Endothelial cell of umbilical vein (primary cell): ENCODE results near the gene ERCC6L.

Experiments used
- CTCF ChIP-seq, 2 donors: IDR thresholded peaks; 1 replicate in 1 of 2; 2 replicates in 1 of 2; pipeline ENCODE4 v1.5.1; 2011; ENCODE audit warnings: low read length in 2 of 2, mild to moderate bottlenecking in 2 of 2, moderate library complexity in 2 of 2, control low read depth in 1 of 2, inconsistent platforms in 1 of 2, low read depth in 1 of 2; ENCODE audit not compliant: insufficient read depth in 1 of 2; ENCODE audit errors: extremely low read depth in 1 of 2
- EZH2 ChIP-seq: IDR thresholded peaks from 2 replicates; pipeline ENCODE4 v1.6.1; 2012; ENCODE audit warnings: borderline replicate concordance, low read depth, mild to moderate bottlenecking, moderate library complexity, low read length, inconsistent platforms; ENCODE audit not compliant: severe bottlenecking
- JUN ChIP-seq: IDR thresholded peaks from 2 replicates; pipeline ENCODE4 v1.6.1; 2011; ENCODE audit warnings: borderline replicate concordance, low read depth; ENCODE audit not compliant: insufficient read length, insufficient read depth
- MAX ChIP-seq: IDR thresholded peaks from 2 replicates; pipeline ENCODE4 v1.6.1; 2011; ENCODE audit not compliant: insufficient read depth, insufficient read length
- POLR2A ChIP-seq: IDR thresholded peaks from 2 replicates; pipeline ENCODE4 v1.6.1; 2012; ENCODE audit warnings: low read depth, mild to moderate bottlenecking, control low read depth, low read length
- POLR2AphosphoS5 ChIP-seq: IDR thresholded peaks from 2 replicates; pipeline ENCODE4 v1.6.1; 2012; ENCODE audit warnings: low read depth, mild to moderate bottlenecking, control low read depth, low read length, moderate library complexity; ENCODE audit not compliant: insufficient read depth

- TF ChIP-seq CTCF (IDR thresholded peaks at IDR 0.05; ENCODE audit: extremely low read depth in 1 of 2, insufficient read depth in 1 of 2, low read depth in 1 of 2, low read length in 2 of 2): no peak
- no peak for TF ChIP-seq POLR2A
- TF ChIP-seq MAX: no peak
- TF ChIP-seq POLR2AphosphoS5: no peak
- TF ChIP-seq EZH2: no peak
- no peak for TF ChIP-seq JUN
Observed at GRCh38 chrX:72165551-72165950, 73.3 kb downstream of the ERCC6L start.
